ENCODE data around the gene ADSL. TPM values are rescaled to one million over a fixed set of nuclear protein-coding genes. Genes with fewer than 3 reads are reported as not detected.

Gene ADSL
- total and polyA plus RNA-seq, 2 of the 4 experiments (the other 2 are of a cell fraction), result 93.6 to 229 TPM

GRCh38 chr22:40406063-40406890 is 60.0 kb downstream of the ADSL start:
- dilution Hi-C loops (cut with HindIII; ENCODE audit: low sequenced_read_pairs, unreplicated experiment), result no loop called here
- CTCF ChIA-PET, result no interaction called here

More at GRCh38 chr22:40406063-40406890, 60.0 kb downstream of the ADSL start:
- no peak overlapping the region for H3K14ac ChIP-seq (replicated peaks; ENCODE audit: low read depth, low read length)
- no peak overlapping the region for H2BK5ac ChIP-seq (ENCODE audit: low read depth, low read length, poor library complexity, severe bottlenecking)
- H4K20me1 ChIP-seq (ENCODE audit: insufficient read depth, low read length), result peaks cover 28% of the 10 kb centered on the region
- H3K27ac ChIP-seq (ENCODE audit: insufficient read depth, low read length), result no peak overlapping the region
- peaks cover 13% of the 10 kb centered on the region; the same call in 1 of the 2 replicates for H3K9me1 ChIP-seq (ENCODE audit: insufficient read depth, low read length)
- TF ChIP-seq MXI1 (IDR thresholded peaks at IDR 0.05; ENCODE audit: borderline replicate concordance, low read depth, low read length) (no peak), RCOR1 (IDR thresholded peaks at IDR 0.05; ENCODE audit: insufficient replicate concordance, low read length) (no peak), CHD1 (IDR thresholded peaks at IDR 0.05; ENCODE audit: low read depth, low read length) (no peak), RAD21 (IDR thresholded peaks at IDR 0.05; ENCODE audit: low read length) (no peak), BHLHE40 (IDR thresholded peaks at IDR 0.05; ENCODE audit: low read depth, low read length) (no peak), MAZ (IDR thresholded peaks at IDR 0.05; ENCODE audit: borderline replicate concordance, low read depth, low read length) (no peak), RFX5 (IDR thresholded peaks at IDR 0.05; ENCODE audit: low read depth, low read length) (no peak), FOS (IDR thresholded peaks at IDR 0.05; ENCODE audit: low read depth, low read length) (no peak), POLR2A (IDR thresholded peaks at IDR 0.05; ENCODE audit: low read depth, low read length) (no peak), SMC3 (IDR thresholded peaks at IDR 0.05; ENCODE audit: low read depth, low read length) (no peak), CEBPB (IDR thresholded peaks at IDR 0.05; ENCODE audit: low read depth, low read length) (no peak)
- no peak overlapping the region for H2BK120ac ChIP-seq (ENCODE audit: low read depth, low read length)
- H3K4me2 ChIP-seq (ENCODE audit: low read depth, low read length), result no peak overlapping the region
- in situ Hi-C loops (cut with MboI; ENCODE audit: low sequenced_read_pairs) (no loop called here), intact Hi-C loops (cut with micrococcal nuclease) (no loop called here)
- H2AFZ ChIP-seq (replicated peaks; ENCODE audit: low read length, poor library complexity), result peak overlapping the region; percentile 63
- no peak overlapping the region for H3K23ac ChIP-seq (ENCODE audit: low read depth, low read length)
- no peak overlapping the region for H4K91ac ChIP-seq (ENCODE audit: insufficient read depth, low read depth, low read length)
- H3K56ac ChIP-seq (ENCODE audit: extremely low read depth, insufficient read depth, low read length), result no peak overlapping the region
- H3K9ac ChIP-seq (ENCODE audit: low read depth, low read length), result no peak overlapping the region
- no TSS peak for BruUV-seq (replicated peaks)
- H3K18ac ChIP-seq (ENCODE audit: low read depth, low read length), result no peak overlapping the region
- no peak overlapping the region for H2AK5ac ChIP-seq (ENCODE audit: low read depth, low read length)
- no peak overlapping the region for H3K4me3 ChIP-seq (ENCODE audit: insufficient read depth, low read depth, low read length)
- POLR2A ChIA-PET (ENCODE audit: unreplicated experiment), result no interaction called here
- H3K36me3 ChIP-seq (ENCODE audit: control insufficient read depth, insufficient read depth, low read length), result peaks cover 88% of the 10 kb centered on the region
- H4K5ac ChIP-seq (ENCODE audit: low read depth, low read length), result no peak overlapping the region
- H2BK20ac ChIP-seq (ENCODE audit: low read depth, low read length), result no peak overlapping the region
- H2AK9ac ChIP-seq (replicated peaks; ENCODE audit: low read depth, low read length, poor library complexity), result peak overlapping the region; percentile 9
- H3K27me3 ChIP-seq (ENCODE audit: control insufficient read depth, insufficient read depth, low read length), result no peaks in the 10 kb centered on the region
- DNase-seq, result no peak
- no peak overlapping the region for H2BK15ac ChIP-seq (ENCODE audit: low read depth, low read length)
- peaks cover 3% of the 10 kb centered on the region; the same call in 1 of the 2 replicates for H3K4me1 ChIP-seq (ENCODE audit: control insufficient read depth, insufficient read depth, low read length)
- H4K8ac ChIP-seq (ENCODE audit: low read depth in 2 of 2, low read length in 2 of 2), result no peak overlapping the region
- H3K79me1 ChIP-seq (ENCODE audit: low read depth in 1 of 2, low read length in 2 of 2), result peaks cover 31 to 45% of the 10 kb centered on the region in 2 experiments
- WGBS, 2 experiments (ENCODE audit: extremely low coverage in 2 of 2, insufficient read length in 1 of 2), result 92% methylated on average over 16 of the region's 31 CpGs; no CpG with 5 or more reads in 1 of the 2 experiments
- no peak for ATAC-seq (ENCODE audit: low read depth)
- no peaks in the 10 kb centered on the region for H3K9me3 ChIP-seq (ENCODE audit: control insufficient read depth, insufficient read depth, low read length)
- no peak overlapping the region for H3K4ac ChIP-seq (ENCODE audit: low read depth, low read length)
